RWPE2 (cell line): ENCODE measurements around the gene DHRS2.

ENCODE experiments used
- ATAC-seq: fragments of 200-7000 bp; cut with Tn5 transposase; 3 replicates; pipeline ENCODE4 v1.9.1; 2021; ENCODE audit warnings: low read depth
- DNase-seq: peaks from one replicate; pipeline ENCODE4 v3.0.0-alpha.2; 2020; ENCODE audit warnings: low spot score
- H3K27ac ChIP-seq: fragments of 450-650 bp; 2 replicates; pipeline ENCODE4 v1.5.1; 2017; ENCODE audit warnings: mild to moderate bottlenecking; ENCODE audit not compliant: poor library complexity, severe bottlenecking
- H3K27me3 ChIP-seq: fragments of 250-450 bp; sonication (Bioruptor Pico); 2 replicates; pipeline ENCODE4 v1.5.1; 2021; ENCODE audit warnings: mild to moderate bottlenecking, moderate library complexity; ENCODE audit not compliant: insufficient read depth, poor library complexity, severe bottlenecking
- H3K36me3 ChIP-seq: fragments of 250-450 bp; sonication (Bioruptor Pico); 2 replicates; pipeline ENCODE4 v1.5.1; 2020; ENCODE audit warnings: low read depth, mild to moderate bottlenecking, moderate library complexity
- H3K4me1 ChIP-seq: fragments of 250-450 bp; sonication (Bioruptor Pico); 2 replicates; pipeline ENCODE4 v1.5.1; 2021; ENCODE audit warnings: mild to moderate bottlenecking, moderate library complexity; ENCODE audit not compliant: insufficient read depth, poor library complexity, severe bottlenecking
- H3K4me3 ChIP-seq: fragments of 250-450 bp; sonication (Bioruptor Pico); 2 replicates; pipeline ENCODE4 v1.5.1; 2021; ENCODE audit warnings: mild to moderate bottlenecking, moderate library complexity; ENCODE audit not compliant: severe bottlenecking
- H3K9me3 ChIP-seq: fragments of 250-450 bp; sonication (Bioruptor Pico); 2 replicates; pipeline ENCODE4 v1.5.1; 2021; ENCODE audit warnings: mild to moderate bottlenecking, moderate library complexity; ENCODE audit not compliant: severe bottlenecking
- CTCF ChIP-seq: fragments of 450-650 bp; IDR thresholded peaks from one replicate; pipeline ENCODE4 v1.5.1; 2017; ENCODE audit warnings: mild to moderate bottlenecking, moderate library complexity; ENCODE audit not compliant: poor library complexity, severe bottlenecking

The DHRS2 gene

GRCh38 chr14:23618415-23618988, 17.7 kb upstream of the DHRS2 start:
- ATAC-seq (no peak), DNase-seq (no peak)
- Histone ChIP-seq H3K27ac (no peak overlapping the region), H3K4me3 (no peak overlapping the region), H3K36me3 (no peaks in the 10 kb centered on the region), H3K9me3 (no peaks in the 10 kb centered on the region), H3K27me3 (peaks cover 9% of the 10 kb centered on the region), H3K4me1 (no peaks in the 10 kb centered on the region)
- no peak for TF ChIP-seq CTCF

- Histone ChIP-seq H3K36me3 (no peaks in the 10 kb centered on the region), H3K27me3 (peaks cover 2% of the 10 kb centered on the region), H3K4me3 (no peak overlapping the region), H3K9me3 (peaks cover 12% of the 10 kb centered on the region), H3K4me1 (no peaks in the 10 kb centered on the region), H3K27ac (no peak overlapping the region)
- ATAC-seq (no peak), DNase-seq (no peak)
- no peak for TF ChIP-seq CTCF
Measured at GRCh38 chr14:23620177-23620702, 15.9 kb upstream of the DHRS2 start.

- Histone ChIP-seq H3K4me1 (no peaks in the 10 kb centered on the region), H3K9me3 (peaks cover 12% of the 10 kb centered on the region), H3K27me3 (no peaks in the 10 kb centered on the region), H3K4me3 (no peak overlapping the region), H3K27ac (no peak overlapping the region), H3K36me3 (no peaks in the 10 kb centered on the region)
- DNase-seq (no peak), ATAC-seq (no peak)
- no peak for TF ChIP-seq CTCF
Measured at GRCh38 chr14:23621204-23621931, 14.8 kb upstream of the DHRS2 start.

DNA sequence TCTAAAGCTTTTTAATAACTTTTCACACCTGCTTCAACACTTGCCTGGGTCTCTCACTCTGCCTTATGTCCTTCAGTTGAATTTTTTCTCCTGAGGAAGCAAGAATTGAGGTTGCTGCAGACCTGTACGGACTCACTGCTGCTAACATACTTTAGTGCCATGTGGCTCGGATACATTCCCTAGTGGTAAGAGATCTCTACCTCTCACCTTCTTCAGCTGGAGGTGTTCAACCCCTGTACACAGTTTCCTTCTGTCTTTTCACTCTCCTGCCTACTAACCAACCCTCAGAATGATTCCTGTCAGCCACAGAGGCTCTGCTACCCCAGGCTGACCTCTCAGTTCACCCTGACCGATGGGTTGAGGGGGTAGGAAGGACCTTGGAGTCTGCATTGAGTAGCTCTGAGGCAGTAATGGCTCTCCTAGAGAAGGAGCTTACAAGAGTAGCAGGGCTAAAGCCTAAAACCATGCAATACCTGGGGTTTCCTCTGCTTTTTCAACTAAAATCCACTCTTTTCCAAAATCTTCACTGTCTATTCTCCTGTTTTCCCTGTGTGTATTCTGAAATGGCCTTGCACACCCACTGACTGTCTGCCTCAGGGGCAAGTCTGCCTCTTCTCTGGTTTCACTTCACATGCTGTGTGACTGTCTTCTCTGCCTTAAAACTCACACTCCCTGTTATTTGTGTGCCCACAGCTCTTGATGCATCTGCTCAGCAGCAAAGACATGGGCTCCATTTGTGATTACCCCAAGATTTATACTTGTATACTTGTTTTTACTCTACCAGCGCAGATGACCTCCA, 14.0 kb upstream of the DHRS2 start:
- no peak for ATAC-seq
- Histone ChIP-seq H3K27me3 (no peaks in the 10 kb centered on the region), H3K27ac (no peak overlapping the region), H3K4me1 (no peaks in the 10 kb centered on the region), H3K36me3 (no peaks in the 10 kb centered on the region), H3K9me3 (peaks cover 12% of the 10 kb centered on the region), H3K4me3 (no peak overlapping the region)
- no peak for DNase-seq
- no peak for TF ChIP-seq CTCF
